Stimulated activated CD8-positive, alpha-beta memory T cell treated with anti-CD3 and anti-CD28 coated beads, Interleukin-7, amount 100 ng/mL, for 1 hour (primary cell): ENCODE results near the gene OR2M4.
"Not testable (repeated sequence)": the region's sequence is repeated elsewhere in the genome, so short reads cannot be mapped to it uniquely, and the experiment has no call there.

Source experiments
- DNase-seq, 2 donors: peaks; one replicate each; pipeline ENCODE4 v3.0.0-alpha.2; 2020; ENCODE audit warnings: low read depth in 2 of 2

The OR2M4 gene

GRCh38 chr1:248231117-248231516 is at the start of gene OR2M4:
TSS of gene OR2M4 (plus strand) at chr1:248231417. CDS start at chr1:248238929, 7,512 bp downstream.
- DNase-seq, result no peak

- DNase-seq, result no peak
Measured at GRCh38 chr1:248183996-248184395, 47.2 kb upstream of the OR2M4 start.

- DNase-seq, result no peak
Measured at GRCh38 chr1:248187363-248187762, 43.9 kb upstream of the OR2M4 start.

- no peak for DNase-seq
Measured at GRCh38 chr1:248189026-248189425, 42.2 kb upstream of the OR2M4 start.

- DNase-seq, result no peak
Measured at GRCh38 chr1:248194117-248194516, 37.1 kb upstream of the OR2M4 start.

GRCh38 chr1:248196965-248197364 is 34.3 kb upstream of the OR2M4 start, which contains the start of gene OR2M3:
TSS of gene OR2M3 (plus strand) at chr1:248197265. CDS start at chr1:248203068, 5,803 bp downstream.
- no peak for DNase-seq

- DNase-seq, result no peak
Measured at GRCh38 chr1:248215880-248216279, 15.3 kb upstream of the OR2M4 start.

GRCh38 chr1:248225537-248225936 is 5.7 kb upstream of the OR2M4 start:
- DNase-seq, result no peak

- no peak for DNase-seq
Measured at GRCh38 chr1:248229360-248229908, 1.8 kb upstream of the OR2M4 start.

GRCh38 chr1:248239478-248239877 is 8.3 kb downstream of the OR2M4 start:
- no peak for DNase-seq

- no peak for DNase-seq
Measured at GRCh38 chr1:248243204-248243603, 12.0 kb downstream of the OR2M4 start.

GRCh38 chr1:248259309-248259708 is 28.1 kb downstream of the OR2M4 start:
- not testable (repeated sequence) for DNase-seq

GRCh38 chr1:248268178-248268577 is 37.0 kb downstream of the OR2M4 start:
- DNase-seq, result no peak

- DNase-seq, result not testable (repeated sequence)
Measured at GRCh38 chr1:248273225-248273624, 42.0 kb downstream of the OR2M4 start.

- no peak for DNase-seq
Measured at GRCh38 chr1:248277876-248278275, 46.7 kb downstream of the OR2M4 start, which contains the start of gene OR2T33. TSS of gene OR2T33 (minus strand) at chr1:248277976. CDS start at chr1:248273814, 4,162 bp downstream.

GRCh38 chr1:248288391-248288790 is 57.2 kb downstream of the OR2M4 start:
- no peak for DNase-seq
